NB4 (cell line): ENCODE data around the gene CDK10.

ENCODE experiments used
- MYC ChIP-seq: IDR thresholded peaks from 2 replicates; pipeline ENCODE4 v1.6.1; 2011; ENCODE audit warnings: low read depth, low read length
- POLR2A ChIP-seq: IDR thresholded peaks from 2 replicates; pipeline ENCODE4 v1.6.1; 2011; ENCODE audit warnings: mild to moderate bottlenecking; ENCODE audit not compliant: insufficient read length; ENCODE audit errors: extremely low read depth
- TF ChIP-seq, protein P1 (sequence below): IDR thresholded peaks from one replicate; pipeline ENCODE4 v1.5.1; 2012; ENCODE audit warnings: low read depth, low read length
- TF ChIP-seq, protein P2 (sequence below): IDR thresholded peaks from 2 replicates; pipeline ENCODE4 v1.6.1; 2011; ENCODE audit warnings: low read depth, low read length

DNA sequence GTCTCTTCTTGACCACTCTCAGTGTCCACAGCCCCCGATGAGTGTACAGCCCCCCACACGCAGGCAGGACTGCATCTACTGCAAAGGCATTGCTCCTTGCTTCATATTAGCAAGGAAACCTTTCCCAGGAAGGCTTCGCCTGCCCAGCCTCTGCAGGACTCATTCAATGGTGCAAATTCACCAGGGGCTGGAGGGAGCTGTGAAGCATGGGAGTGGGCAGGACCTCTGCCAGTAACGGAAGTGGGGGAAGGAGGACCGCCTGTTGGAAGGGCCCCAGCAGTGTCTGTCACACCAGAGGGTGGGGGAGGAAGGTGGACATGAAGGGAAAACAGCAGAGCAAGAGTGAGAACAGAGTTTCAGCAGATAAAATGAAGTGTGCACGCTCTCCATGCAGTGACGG is 26.3 kb upstream of the CDK10 start:
- TF ChIP-seq POLR2A (no peak), MYC (no peak)
- TF ChIP-seq, protein P1, sequence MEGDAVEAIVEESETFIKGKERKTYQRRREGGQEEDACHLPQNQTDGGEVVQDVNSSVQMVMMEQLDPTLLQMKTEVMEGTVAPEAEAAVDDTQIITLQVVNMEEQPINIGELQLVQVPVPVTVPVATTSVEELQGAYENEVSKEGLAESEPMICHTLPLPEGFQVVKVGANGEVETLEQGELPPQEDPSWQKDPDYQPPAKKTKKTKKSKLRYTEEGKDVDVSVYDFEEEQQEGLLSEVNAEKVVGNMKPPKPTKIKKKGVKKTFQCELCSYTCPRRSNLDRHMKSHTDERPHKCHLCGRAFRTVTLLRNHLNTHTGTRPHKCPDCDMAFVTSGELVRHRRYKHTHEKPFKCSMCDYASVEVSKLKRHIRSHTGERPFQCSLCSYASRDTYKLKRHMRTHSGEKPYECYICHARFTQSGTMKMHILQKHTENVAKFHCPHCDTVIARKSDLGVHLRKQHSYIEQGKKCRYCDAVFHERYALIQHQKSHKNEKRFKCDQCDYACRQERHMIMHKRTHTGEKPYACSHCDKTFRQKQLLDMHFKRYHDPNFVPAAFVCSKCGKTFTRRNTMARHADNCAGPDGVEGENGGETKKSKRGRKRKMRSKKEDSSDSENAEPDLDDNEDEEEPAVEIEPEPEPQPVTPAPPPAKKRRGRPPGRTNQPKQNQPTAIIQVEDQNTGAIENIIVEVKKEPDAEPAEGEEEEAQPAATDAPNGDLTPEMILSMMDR, result no peak
- TF ChIP-seq, protein P2, sequence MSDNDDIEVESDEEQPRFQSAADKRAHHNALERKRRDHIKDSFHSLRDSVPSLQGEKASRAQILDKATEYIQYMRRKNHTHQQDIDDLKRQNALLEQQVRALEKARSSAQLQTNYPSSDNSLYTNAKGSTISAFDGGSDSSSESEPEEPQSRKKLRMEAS, result no peak
